HG03196 (cell line): Measurements from ENCODE around the gene IPCEF1.

ENCODE experiments used
- ATAC-seq: cut with Tn5 transposase; IDR thresholded peaks from one replicate; pipeline ENCODE4 v1.9.1; 2021; ENCODE audit not compliant: unreplicated experiment

IPCEF1 gene

DNA sequence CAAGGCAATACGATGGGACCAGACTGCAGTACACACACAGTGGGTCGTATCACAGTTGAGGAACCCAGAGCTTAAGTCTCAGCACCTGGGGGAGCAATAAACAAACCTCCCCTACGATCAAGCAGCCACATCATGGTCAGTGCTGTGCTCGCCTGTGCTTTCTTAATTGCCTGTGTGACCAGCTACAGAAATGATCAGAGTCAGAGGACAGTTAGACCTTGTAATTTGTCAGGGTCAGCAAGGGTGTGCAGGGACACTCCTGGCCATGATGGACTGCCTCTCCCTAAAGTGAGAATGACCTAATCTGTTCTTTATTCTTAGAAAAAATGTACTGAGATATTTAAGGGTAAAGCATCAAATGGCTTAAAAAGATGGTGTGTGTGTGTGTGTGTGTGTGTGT is 239.1 kb downstream of the IPCEF1 start:
- no peak for ATAC-seq

DNA sequence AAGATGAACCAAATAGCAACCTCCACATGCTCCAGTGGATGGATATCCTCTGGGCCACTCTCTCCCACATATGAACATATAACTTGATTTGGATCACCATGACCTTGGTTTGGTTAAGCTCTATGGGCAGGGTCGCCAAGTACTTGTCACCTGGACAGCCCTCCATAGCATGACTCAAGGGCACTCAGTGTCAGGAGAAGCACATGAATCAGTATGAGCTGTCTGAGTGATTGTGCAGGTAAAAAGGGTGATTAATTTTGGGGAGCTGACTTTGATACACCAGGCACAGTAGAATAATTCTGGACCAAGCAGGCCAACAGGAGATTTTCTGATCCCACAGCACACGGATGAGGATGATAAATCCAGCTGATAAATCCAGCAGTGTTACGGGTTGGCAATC is 243.2 kb downstream of the IPCEF1 start:
- ATAC-seq, result no peak

- no peak for ATAC-seq
Measured at GRCh38 chr6:154112181-154112809, 244.3 kb downstream of the IPCEF1 start.

DNA sequence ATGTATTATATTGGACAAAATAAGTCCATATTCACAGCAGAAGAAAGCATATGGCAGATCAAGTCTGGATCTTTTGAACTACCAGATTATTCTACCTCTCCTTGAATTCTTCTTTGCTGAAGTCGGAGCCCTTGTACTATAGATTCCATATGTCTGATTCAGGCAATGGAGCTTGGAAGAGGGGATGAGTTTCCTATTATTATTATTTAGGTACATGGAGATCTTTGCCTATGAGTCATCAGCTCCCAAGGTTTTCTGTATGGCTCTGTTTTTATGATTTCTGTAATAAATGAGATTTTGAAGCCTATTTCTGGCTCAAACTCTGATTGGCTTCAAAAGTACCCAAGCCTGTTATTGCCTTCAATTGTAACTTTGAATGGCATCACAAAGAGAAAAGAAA is 245.6 kb downstream of the IPCEF1 start:
- ATAC-seq, result no peak

DNA sequence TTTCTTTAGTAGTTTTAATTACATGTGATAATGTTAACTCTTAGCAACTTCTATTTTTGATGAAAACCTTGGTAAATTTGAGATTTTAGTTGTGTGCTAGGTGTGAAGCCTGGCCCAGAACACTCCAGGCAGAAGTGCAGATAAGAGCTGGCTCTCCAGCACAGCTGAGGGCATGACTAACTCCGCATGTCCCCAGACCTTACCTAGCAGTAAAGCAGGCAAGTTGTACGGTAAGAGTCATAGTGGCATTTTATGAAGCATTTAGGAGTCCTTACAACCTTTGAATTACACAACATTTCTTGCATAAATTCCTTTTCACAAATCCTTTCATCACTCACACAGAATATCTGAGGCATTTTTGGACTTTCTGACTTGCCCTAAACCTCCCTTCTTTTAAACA is 250.4 kb downstream of the IPCEF1 start:
- ATAC-seq, result no peak
